ENCODE measurements around the gene PREX1.
"Not testable (repeated sequence)": the region's sequence is repeated elsewhere in the genome, so short reads cannot be mapped to it uniquely, and the experiment has no call there.

Gene PREX1

GRCh38 chr20:48828734-48829460 lies 1.1 kb upstream of the PREX1 start:
- in situ Hi-C loops (cut with HindIII; ENCODE audit: low pct_ligation_motif_present, low pct_unique_long_range_greater_than_20kb, low sequenced_read_pairs), result no loop called here
- no peak for DNase-seq

- peak; percentile 27 for DNase-seq
- in situ Hi-C loops (cut with HindIII; ENCODE audit: low pct_ligation_motif_present, low pct_unique_long_range_greater_than_20kb, low sequenced_read_pairs), result no loop called here
These were observed 672 bp downstream of the PREX1 start for GRCh38 chr20:48826883-48827771.

DNA sequence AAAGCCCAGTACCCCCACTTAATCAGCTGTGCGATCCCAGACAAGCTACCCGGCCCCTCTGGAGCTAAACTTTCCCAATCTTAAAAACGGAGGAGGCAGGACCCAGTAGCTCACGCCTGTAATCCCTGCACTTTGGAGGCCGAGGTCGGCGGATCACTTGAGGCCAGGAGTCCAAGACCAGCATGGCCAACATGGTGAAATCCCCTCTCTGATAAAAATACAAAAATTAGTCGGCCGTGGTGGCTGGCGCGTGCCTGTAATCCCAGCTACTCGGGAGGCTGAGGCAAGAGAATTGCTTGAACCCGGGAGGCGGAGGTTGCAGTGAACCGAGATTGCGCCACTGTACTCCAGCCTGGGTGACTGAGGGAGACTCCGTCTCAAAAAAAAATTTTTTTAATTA lies 1.3 kb downstream of the PREX1 start:
- DNase-seq; in situ Hi-C loops (cut with HindIII; ENCODE audit: low pct_ligation_motif_present, low pct_unique_long_range_greater_than_20kb, low sequenced_read_pairs): not testable (repeated sequence)

DNA sequence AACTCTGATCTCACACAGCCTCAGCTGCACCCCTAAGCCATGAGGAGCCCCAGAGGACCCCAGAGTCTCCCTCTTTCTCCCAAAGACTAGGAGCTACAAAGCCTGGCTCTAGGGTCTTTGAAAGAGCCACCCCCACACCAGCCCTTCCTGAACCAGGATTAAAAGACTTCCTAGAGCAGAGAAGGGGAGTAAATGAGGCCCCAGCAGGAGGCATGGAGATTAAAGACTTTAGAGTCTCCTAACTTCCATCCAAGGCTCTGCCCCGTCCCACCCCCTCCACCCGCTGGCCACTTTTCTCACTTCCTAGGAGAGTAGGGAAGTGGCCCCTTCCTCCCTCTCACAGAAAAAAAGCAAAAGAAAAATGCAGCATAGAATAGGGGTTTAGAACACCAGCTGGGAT lies 1.7 kb downstream of the PREX1 start:
- in situ Hi-C loops (cut with HindIII; ENCODE audit: low pct_ligation_motif_present, low pct_unique_long_range_greater_than_20kb, low sequenced_read_pairs), result no loop called here
- DNase-seq, result no peak

DNA sequence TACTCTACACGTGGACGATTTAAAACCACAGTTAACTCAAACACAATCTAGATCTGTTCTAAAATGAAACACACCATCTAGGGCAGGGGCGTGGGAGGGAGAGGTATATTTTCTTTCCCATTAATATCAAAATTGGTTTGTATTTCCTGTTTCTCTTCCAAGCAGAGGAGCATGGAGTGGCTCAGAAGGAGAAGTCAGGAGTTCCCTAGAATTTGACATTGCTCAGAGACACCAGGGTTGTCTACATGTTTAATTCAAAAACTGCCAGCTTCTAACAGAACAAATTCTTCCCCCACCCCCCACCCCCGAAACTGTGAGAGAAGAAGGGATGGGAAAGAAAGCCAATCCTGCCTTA lies 2.3 kb downstream of the PREX1 start:
- in situ Hi-C loops (cut with HindIII; ENCODE audit: low pct_ligation_motif_present, low pct_unique_long_range_greater_than_20kb, low sequenced_read_pairs), result no loop called here
- DNase-seq, result no peak

DNA sequence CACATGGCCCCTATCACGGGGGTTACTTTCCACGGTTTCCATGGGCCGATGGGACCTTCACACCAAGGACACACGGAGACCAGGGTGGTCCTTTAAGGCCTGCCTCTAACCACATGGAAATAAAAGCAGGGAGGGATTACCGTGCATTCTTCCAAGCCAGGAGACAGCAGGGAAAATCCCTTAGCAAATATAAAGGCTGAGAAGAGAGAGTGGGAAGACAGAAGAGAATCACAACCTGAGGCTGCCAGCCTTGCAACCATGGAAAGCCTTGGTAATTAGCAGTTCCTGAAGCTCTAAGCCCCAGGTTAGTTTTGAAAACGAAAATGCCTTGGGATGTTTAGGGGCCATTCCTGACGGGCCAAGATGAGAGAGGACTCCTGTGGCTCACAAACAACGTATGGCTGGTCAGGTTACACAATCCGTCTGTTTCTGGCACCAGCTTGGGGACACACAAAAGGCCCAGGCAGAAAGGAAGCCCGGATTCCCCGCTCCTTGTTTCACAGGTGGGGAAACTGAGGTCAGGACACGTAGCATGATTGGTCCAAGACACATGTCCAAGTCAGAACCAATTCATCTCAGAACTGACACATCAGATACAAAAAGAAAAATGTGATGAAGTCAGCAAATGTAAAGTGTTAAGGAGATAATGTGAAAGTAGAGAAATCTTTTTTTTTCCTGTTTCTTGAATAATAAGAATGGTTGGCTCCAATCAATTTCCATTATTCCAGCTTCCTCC lies 2.8 kb downstream of the PREX1 start:
- DNase-seq, result no peak
- in situ Hi-C loops (cut with HindIII; ENCODE audit: low pct_ligation_motif_present, low pct_unique_long_range_greater_than_20kb, low sequenced_read_pairs), result no loop called here

DNA sequence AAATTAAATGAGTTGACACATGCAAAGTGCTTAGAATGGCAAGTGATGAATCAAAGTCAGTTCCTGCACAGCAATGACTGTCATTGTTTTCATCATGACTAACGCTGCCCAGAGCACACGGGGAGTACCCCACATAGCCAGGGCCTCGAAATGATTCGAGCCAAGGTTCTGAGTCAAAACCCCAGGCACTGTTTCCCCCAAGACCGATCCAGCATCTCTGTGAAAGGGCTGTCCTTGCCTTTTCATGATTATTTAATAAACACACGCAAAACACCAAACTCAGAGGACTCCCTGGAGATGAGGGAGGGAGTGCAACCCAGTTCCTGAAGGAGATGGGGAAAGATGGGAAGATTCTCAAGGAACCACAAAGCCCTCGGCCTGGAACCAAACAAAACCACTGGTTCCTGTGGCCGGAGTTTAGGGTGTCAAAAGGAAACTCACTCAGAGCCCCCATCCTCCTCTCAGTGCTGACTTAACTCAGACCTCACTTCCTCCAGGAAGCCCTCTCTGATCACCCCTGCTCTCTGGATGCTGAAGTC lies 3.8 kb downstream of the PREX1 start:
- peak; percentile 42 for DNase-seq
- in situ Hi-C loops (cut with HindIII; ENCODE audit: low pct_ligation_motif_present, low pct_unique_long_range_greater_than_20kb, low sequenced_read_pairs), result no loop called here

DNA sequence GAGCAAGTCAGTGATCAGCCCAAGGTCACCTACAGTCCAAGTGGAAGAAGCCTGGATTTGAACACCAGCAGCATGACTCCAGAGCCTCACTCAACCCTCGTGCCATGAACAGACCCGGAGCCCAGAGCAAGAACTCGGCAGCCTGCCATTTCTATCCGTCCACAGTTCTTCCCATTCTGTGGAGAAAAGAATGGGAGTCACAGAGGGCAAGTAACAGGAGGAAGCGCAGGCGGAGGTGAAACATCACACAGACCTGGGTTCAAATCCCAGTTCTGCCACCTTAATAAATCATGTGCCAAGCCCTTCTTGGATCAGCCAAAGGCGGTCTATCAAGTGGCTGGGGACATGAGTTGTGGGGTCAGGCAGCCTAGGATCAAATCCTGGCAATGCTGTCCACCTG lies 4.3 kb downstream of the PREX1 start:
- DNase-seq, result no peak
- in situ Hi-C loops (cut with HindIII; ENCODE audit: low pct_ligation_motif_present, low pct_unique_long_range_greater_than_20kb, low sequenced_read_pairs), result no loop called here

- in situ Hi-C loops (cut with HindIII; ENCODE audit: low pct_ligation_motif_present, low pct_unique_long_range_greater_than_20kb, low sequenced_read_pairs), result no loop called here
- no peak for DNase-seq
These were observed 4.9 kb downstream of the PREX1 start for GRCh38 chr20:48822879-48823385.

GRCh38 chr20:48822178-48822577 lies 5.6 kb downstream of the PREX1 start:
- in situ Hi-C loops (cut with HindIII; ENCODE audit: low pct_ligation_motif_present, low pct_unique_long_range_greater_than_20kb, low sequenced_read_pairs), result no loop called here
- no peak for DNase-seq

DNA sequence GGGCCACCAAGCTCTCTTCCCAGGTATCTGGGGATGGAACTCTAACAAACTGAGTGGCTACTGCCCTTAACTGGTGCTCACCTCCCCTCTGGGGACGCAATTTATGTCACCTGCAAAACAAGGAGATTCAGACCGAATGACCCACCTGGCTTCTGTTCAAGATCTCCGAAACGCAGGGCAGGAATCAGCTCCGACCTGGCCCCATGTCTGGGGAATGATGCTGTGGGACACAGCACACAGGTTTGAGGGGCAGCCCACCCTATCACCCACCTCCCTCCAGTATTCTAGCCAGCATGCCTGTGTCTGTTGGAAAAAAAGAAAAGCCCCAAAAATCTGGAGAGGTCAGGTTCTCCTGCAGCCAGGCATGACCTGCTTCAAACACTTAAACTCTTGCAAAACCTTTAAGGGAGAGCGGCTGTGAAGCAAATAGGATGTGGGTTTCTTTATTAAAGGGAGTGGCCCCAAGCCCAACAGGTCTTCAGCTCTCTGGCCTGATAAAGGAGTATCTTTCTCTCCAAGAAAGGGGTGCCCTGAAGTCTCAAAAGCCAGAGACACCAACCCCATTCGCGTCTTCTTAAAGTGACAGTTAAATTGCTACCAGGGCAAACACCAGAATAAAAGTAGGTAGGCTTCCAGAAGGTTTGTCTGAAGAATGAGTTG lies 6.4 kb downstream of the PREX1 start:
- in situ Hi-C loops (cut with HindIII; ENCODE audit: low pct_ligation_motif_present, low pct_unique_long_range_greater_than_20kb, low sequenced_read_pairs), result no loop called here
- DNase-seq, result no peak

DNA sequence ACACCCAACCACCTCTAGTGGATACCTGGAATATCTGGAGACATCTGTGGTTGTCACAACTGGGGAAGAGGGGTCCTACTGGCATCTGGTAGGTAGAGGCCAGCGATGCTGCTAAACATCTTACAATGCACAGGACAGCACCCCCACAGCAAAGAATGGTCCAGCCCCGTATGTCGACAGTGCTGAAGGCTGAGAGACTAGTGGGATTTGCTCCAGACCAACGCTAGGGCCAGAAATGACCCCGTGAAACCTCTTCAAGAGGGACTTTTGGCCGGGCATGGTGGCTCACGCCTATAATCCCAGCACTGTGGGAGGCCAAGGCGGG lies 7.2 kb downstream of the PREX1 start:
- in situ Hi-C loops (cut with HindIII; ENCODE audit: low pct_ligation_motif_present, low pct_unique_long_range_greater_than_20kb, low sequenced_read_pairs), result no loop called here
- no peak for DNase-seq

DNA sequence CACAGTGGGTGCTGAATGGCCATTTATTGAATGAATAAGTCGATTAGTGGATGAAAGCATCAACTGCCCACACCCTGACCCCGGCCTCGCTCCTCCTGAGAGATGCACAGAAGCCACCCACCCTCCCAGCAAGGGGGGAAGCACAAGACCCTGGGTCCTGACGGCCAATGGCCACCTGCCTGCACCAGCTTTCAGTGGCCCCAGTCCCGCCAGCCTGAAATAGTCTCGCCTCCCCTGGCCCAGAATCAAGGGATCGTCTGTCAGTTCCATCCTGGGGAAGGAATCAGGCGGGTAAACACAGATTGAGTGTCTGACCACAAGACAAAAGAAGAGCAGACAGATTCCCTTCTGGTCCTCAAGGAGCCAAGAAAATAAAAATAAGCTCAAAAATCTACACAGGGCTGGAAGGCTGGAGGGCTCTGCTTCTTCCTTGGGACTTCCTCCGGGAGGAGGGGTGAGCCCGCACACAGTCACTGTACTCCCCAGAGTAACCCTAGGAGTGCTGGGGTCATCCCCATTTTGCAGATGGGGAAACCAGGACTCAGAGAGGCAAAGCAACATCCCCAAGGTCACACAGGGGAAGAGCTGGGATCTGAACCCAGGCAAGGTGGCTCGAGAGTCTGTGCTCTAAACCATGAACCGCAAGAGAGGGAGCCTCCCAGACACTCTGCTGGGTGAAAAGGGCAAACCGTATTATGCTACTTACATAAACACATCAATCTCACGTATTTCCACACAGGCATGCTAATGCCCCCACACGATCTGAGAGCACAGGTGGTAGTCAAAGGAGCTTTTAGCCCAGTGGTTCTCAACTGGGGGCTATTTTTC lies 7.8 kb downstream of the PREX1 start:
- DNase-seq, result no peak
- in situ Hi-C loops (cut with HindIII; ENCODE audit: low pct_ligation_motif_present, low pct_unique_long_range_greater_than_20kb, low sequenced_read_pairs), result no loop called here

- in situ Hi-C loops (cut with HindIII; ENCODE audit: low pct_ligation_motif_present, low pct_unique_long_range_greater_than_20kb, low sequenced_read_pairs), result no loop called here
These were observed 8.7 kb downstream of the PREX1 start for GRCh38 chr20:48819089-48819488.

GRCh38 chr20:48818481-48818987 lies 9.3 kb downstream of the PREX1 start:
- in situ Hi-C loops (cut with HindIII; ENCODE audit: low pct_ligation_motif_present, low pct_unique_long_range_greater_than_20kb, low sequenced_read_pairs), result no loop called here
- no peak for DNase-seq

More at GRCh38 chr20:48819089-48819488, 8.7 kb downstream of the PREX1 start:
- DNase-seq, result no peak

DNA sequence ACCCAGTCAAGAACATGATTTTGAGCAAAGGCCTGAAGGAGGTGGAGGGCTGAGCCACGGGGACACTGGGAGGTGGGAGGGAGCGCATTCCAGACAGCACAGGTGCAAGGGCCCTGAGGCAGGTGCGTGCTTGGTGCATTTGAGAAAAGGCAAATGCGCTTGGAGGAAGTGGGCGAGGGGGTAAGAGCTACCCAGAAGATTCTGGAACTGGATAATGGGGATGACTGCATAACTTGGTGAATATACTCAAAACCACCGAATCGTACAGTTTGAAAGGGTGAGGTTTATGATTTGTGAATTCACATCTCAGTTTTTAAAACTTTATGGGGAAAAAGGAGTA lies 9.8 kb downstream of the PREX1 start:
- no peak for DNase-seq
- in situ Hi-C loops (cut with HindIII; ENCODE audit: low pct_ligation_motif_present, low pct_unique_long_range_greater_than_20kb, low sequenced_read_pairs), result no loop called here

DNA sequence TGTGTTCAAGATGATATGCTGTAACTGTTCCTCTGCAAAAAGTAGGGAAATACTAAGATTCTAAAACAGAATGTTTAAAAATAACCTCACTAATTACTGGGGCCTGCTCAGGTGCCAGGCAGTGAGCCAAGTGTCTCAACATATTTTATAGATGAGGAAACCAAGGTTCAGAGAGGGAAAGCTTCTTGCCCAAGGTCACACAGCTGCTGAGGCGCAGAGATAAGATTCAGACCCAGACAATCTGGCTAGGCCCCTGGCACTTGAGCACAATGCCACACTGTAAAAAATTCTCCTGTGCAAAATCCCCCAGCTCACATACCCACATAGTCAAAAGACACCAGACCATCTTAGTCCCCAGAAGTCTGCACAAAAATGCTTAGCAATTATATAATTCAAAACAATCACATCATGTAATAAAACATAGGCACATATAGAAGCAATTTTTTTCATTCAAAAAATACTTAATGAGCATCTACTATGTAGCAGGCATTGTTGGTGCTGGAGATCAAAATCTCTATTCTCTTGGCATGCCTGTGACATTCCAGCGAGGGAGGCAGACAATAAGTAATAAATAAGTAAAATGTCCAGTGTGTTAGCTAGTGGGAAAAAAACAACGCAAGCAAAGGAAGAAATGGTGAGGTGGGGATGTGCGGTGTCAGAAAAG lies 10.3 kb downstream of the PREX1 start:
- DNase-seq, result no peak
- in situ Hi-C loops (cut with HindIII; ENCODE audit: low pct_ligation_motif_present, low pct_unique_long_range_greater_than_20kb, low sequenced_read_pairs), result no loop called here

Data from ACHN (cell line).